A549 (cell line): ENCODE results near the gene DYNC1H1.

Experiments used
- CTCF ChIP-seq: fragments of >200 bp; sonication (Bioruptor Twin); formaldehyde crosslinking; IDR thresholded peaks from 3 replicates; pipeline ENCODE4 v1.5.1; 2016
- EHMT2 ChIP-seq: fragments of 200-600 bp; sonication (generic); IDR thresholded peaks from 2 replicates; pipeline ENCODE4 v1.6.1; 2016; ENCODE audit warnings: antibody characterized with exemption, low read depth, mild to moderate bottlenecking, moderate library complexity
- ELK1 ChIP-seq: fragments of 150-350 bp; IDR thresholded peaks from 2 replicates; pipeline ENCODE4 v1.6.1; 2014; ENCODE audit warnings: low read depth, mild to moderate bottlenecking, low read length
- HDAC2 ChIP-seq: fragments of 200-600 bp; sonication (generic); IDR thresholded peaks from 2 replicates; pipeline ENCODE4 v1.6.1; 2016
- PHF8 ChIP-seq: fragments of 200-600 bp; sonication (generic); IDR thresholded peaks from 2 replicates; pipeline ENCODE4 v1.6.1; 2016; ENCODE audit warnings: low read depth, mild to moderate bottlenecking, antibody characterized with exemption, moderate library complexity, borderline replicate concordance
- RAD21 ChIP-seq, 2 experiments: fragments of >200 bp in 1 of 2; sonication (Bioruptor Twin) in 1 of 2; formaldehyde crosslinking in 1 of 2; IDR thresholded peaks in 1 of 2; conservative IDR thresholded peaks in 1 of 2; 2 replicates in 1 of 2; 3 replicates in 1 of 2; pipeline ENCODE4 v1.6.1; 2012 to 2018; ENCODE audit warnings: inconsistent platforms in 1 of 2
- RCOR1 ChIP-seq: fragments of 150-350 bp; IDR thresholded peaks from 2 replicates; pipeline ENCODE4 v1.6.1; 2014; ENCODE audit warnings: antibody characterized with exemption, low read length, low read depth
- REST ChIP-seq: fragments of 200-600 bp; sonication (generic); IDR thresholded peaks from 2 replicates; pipeline ENCODE4 v1.6.1; 2016; ENCODE audit warnings: antibody characterized with exemption, mild to moderate bottlenecking, moderate library complexity
- RNF2 ChIP-seq: fragments of 200-600 bp; sonication (generic); IDR thresholded peaks from 2 replicates; pipeline ENCODE4 v1.6.1; 2016; ENCODE audit warnings: low read depth, mild to moderate bottlenecking, antibody characterized with exemption, moderate library complexity, borderline replicate concordance
- ZFP36 ChIP-seq: fragments of 450-650 bp; IDR thresholded peaks from 2 replicates; pipeline ENCODE4 v1.6.1; 2014; ENCODE audit warnings: borderline replicate concordance; ENCODE audit not compliant: partially characterized antibody

GRCh38 chr14:101947577-101947903 is 16.8 kb upstream of the DYNC1H1 start:
- TF ChIP-seq CTCF = no peak
- no peak for TF ChIP-seq EHMT2
- TF ChIP-seq REST = no peak
- TF ChIP-seq HDAC2 = no peak
- TF ChIP-seq PHF8 = peak; percentile 97
- no peak for TF ChIP-seq RAD21 (conservative IDR thresholded peaks at IDR 0.05 in 1 of 2, IDR thresholded peaks at IDR 0.05 in 1 of 2)
- no peak for TF ChIP-seq RCOR1
- no peak for TF ChIP-seq ELK1
- TF ChIP-seq ZFP36 = no peak
- no peak for TF ChIP-seq RNF2
